HT1080 (cell line): ENCODE data around the gene SORCS2. TPM values are rescaled to one million over a fixed set of nuclear protein-coding genes. Genes with fewer than 3 reads are reported as not detected.

Experiments
- DNase-seq: peaks from one replicate; pipeline ENCODE4 v3.0.0-alpha.2; 2015; ENCODE audit warnings: low read depth
- total RNA-seq: library from RNA; depleted of rRNA; stranded (reverse); fragments of >200 nt; shearing (Covaris generic); gene quantifications from 2 replicates; pipeline ENCODE4 v1.2.3, GENCODE V29; 2014

The SORCS2 gene
- total RNA-seq, 1 experiment from 2014 or later = 5.4 TPM

- no peak for DNase-seq
These were observed 430.0 kb downstream of the SORCS2 start for GRCh38 chr4:7622371-7622770.

GRCh38 chr4:7623468-7623867 lies 431.1 kb downstream of the SORCS2 start:
- no peak for DNase-seq

GRCh38 chr4:7624396-7624980 lies 432.1 kb downstream of the SORCS2 start:
- no peak for DNase-seq

DNA sequence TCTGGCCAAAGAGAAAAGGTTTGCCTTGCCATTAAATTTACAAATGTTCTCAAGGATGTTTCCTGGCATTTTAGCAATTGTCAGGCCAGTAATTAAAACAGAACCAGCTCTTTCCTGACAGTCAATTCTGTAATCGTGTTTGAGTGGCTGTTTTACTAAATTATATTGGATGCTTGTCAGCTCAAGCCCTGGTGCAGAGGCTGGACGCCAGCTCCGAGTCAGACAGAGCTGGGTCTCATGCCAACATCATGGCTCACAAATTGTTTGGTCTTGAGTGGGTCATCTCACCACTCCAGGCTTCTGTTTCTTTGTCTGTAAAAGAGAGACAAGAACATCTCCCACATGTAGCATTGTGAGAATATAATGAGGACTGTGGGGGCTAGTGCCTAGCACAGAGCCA lies 432.7 kb downstream of the SORCS2 start:
- DNase-seq = no peak

DNA sequence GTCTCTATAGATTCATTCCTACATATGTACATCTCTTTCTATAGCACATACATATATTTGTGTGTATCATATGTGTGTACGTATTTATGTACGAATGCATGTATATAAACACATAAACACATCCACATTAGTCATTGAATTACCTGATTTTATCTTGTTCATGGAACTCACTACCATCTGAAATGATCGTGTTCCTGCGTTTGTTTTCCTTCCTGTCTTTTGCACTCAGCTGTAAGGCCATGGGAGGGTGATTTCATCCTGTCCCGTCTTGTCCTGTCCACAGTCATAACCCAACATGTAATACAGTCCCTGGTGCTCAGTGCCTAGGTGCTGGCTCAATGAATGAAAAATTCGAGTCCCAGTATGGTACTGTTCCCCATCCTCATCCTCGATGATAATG lies 434.2 kb downstream of the SORCS2 start:
- no peak for DNase-seq

DNA sequence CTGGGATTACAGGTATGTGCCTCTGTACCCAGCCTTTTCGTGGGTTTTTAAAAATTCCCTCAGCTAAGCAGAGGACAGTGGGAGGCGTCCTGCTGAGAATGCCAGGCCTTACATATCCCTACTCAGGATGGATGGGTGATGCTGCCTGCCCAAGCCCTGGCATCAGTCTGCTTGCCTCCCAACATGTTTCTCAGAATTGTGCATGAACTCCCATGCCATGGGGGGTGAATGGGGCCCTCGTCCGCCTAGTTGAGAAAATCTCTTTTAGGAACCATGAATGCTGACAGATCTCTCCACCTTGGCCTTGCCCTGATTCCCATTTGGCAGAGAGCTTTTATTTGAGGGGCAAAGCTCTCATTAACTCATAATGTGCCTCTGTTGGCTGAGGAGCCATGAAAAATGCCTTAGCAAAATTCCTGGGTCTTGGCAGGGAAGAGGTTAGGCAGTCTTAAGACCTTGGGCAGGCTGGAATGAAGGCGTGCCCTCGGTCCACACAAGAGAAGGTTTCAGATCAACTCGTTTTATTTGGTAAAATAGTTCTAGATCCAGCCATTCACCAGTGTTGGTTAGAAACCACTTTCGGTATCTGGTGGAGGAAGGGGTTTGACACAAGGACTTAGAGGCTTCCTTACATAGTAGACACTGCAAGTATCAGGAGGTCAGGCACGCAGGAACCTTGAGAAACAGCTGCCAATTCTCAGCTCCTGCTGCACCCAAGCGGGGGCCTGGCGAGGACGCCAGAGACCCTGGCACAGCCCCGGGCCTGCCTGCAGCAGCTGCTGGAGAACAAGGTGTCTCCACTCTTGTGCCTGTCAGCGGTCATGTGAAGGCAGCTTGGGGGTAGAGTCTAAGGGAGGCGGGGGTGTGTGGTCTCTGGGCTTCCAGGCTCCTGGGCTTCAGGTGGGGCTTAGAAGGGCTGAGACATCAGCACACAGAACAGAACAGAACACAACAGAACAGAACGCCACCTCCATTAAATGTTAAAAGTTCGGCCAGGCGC lies 435.2 kb downstream of the SORCS2 start:
- DNase-seq = no peak

DNA sequence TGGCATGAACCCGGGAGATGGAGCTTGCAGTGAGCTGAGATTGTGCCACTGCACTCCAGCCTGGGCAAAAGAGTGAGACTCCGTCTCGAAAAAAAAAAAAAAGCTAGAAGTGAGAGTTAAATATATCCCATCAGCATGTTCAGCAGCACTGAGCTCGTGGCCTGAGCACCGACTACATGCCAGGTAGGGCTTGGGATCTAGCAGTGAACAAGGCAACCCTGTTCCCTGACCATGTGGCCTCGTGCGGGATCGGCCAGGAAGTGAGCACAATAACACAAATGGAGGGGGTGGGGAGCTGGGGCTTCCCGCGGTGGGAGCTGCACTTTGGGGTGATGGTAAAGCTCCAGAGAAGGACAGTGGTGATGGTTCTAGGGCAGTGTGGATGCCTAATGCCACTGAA lies 436.1 kb downstream of the SORCS2 start:
- no peak for DNase-seq

GRCh38 chr4:7629501-7630254 lies 437.3 kb downstream of the SORCS2 start:
- no peak for DNase-seq

DNA sequence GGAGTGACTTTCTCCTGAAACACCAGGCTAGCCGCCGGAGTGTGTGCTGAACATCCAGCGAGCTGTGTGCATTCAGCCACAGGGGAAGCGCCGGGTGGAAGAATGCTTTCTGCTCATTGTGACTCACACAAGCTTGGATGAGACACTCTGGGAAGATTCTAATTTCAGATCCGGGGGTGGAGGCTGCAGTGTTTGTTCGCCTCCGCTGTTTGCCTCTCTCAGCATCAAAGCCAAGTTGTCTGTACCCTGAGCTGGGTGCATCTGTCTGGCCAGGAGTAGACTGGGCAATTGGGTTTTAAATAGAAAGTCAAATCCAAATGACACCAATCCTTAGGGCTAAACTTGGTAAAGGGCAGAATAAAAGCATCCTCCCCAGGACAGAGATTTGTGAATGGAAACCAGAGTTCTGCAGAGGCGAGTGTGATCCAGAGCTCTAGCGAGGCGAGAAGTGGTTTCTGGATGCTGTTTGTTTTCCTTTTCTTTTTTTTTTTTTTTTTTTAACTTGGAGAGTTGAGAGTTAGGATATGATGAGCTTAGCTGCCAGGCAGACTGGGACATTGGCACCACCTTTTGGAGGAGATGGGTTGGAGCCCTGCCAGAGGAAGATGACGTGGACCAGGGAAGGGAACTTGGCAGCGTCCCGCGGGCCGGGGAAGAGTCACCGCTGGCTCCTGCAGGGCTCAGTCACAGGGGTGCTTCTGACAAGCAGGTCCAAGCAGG lies 438.4 kb downstream of the SORCS2 start:
- DNase-seq = peak; percentile 89

DNA sequence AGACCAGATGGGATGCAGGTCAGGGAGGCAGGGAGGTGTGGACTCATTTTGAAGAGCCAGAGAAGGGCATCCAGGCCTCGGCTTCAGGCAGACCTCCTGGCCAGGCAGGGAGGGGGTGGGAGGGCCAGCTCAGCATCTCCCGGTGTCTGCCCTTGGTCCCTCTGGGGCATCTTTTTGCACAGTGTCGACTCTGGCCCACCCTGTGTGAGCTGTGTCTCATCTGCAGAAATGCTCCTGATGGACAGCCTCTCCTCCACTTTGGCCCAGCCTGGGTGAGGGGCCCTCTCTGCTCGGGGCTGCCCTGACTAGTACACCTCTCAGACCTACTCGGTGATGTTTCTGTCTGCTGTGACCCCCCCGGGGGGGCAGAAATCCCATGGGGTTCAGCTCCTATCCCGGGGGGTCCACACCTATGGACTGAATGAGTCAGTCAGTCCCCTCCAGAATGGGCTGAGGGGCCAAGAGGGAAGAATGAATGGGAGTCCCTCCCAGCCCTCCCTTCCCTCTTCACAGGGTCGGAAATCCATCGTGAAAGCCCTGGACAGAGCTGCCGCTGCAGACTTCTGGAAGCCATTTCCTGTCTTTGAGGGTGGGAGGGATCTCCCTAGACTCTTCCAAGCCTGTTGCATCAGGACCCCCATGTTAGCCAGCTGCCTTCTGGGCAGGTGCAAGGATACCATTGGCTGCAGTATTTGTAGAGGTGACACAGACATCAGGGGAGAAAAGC lies 439.1 kb downstream of the SORCS2 start:
- no peak for DNase-seq

DNA sequence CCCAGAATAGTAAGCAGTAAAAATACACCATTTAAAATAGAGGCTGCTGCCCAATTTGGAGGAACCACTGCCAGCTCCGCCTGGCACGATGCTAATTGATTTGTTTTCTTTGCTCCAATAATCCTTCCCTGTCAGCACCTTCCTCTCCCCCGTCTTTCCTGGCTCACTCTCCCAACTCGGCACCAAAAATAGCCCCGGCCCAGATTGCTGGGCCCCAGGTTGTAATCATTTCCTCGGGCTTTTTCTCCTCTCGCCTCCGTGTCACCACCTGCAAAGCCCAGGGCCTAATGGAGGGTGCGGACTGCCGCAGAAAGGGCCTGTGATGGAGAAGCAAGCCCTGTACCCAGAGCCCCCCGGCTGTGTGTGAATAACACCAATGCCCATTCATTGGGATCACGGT lies 440.0 kb downstream of the SORCS2 start:
- DNase-seq = no peak

GRCh38 chr4:7632971-7633370 lies 440.6 kb downstream of the SORCS2 start:
- no peak for DNase-seq

GRCh38 chr4:7634661-7635251 lies 442.4 kb downstream of the SORCS2 start:
- no peak for DNase-seq

- DNase-seq = no peak
These were observed 443.3 kb downstream of the SORCS2 start for GRCh38 chr4:7635445-7636239.

DNA sequence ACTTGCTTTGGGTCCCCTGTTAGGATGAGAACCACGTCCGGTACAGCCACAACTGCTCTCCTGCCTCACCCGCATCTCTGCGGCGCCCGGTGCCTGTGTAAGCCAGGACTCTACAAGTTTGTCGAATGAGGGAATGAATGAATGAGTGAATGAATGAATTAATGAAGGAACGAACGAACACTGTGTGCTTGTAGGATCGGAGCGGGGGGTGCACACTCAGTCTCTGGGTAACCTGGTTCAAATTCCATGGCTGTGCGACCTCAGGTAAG lies 443.8 kb downstream of the SORCS2 start:
- DNase-seq = no peak

DNA sequence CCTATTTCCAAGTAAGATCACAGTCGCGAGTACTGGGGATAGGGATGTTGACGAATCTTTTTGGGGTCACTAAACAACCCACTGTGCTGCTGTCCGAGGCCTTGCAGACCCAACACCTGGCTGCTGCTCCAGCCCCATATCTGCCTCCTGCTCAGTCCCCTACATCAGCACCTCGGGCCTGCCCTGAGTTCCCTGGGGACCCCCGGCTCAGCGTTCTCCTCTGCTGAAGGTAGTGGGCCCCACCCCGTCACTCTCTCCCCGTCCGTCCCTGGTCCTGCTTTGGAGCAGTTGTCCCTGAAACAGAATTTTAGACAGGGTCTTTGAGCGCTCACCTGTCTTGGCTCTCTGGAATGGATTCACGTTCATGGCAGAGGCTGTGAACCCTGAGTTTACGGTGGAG lies 444.8 kb downstream of the SORCS2 start:
- no peak for DNase-seq

- DNase-seq = no peak
These were observed 445.6 kb downstream of the SORCS2 start for GRCh38 chr4:7637971-7638370.

GRCh38 chr4:7638489-7638888 lies 446.2 kb downstream of the SORCS2 start:
- DNase-seq = no peak

DNA sequence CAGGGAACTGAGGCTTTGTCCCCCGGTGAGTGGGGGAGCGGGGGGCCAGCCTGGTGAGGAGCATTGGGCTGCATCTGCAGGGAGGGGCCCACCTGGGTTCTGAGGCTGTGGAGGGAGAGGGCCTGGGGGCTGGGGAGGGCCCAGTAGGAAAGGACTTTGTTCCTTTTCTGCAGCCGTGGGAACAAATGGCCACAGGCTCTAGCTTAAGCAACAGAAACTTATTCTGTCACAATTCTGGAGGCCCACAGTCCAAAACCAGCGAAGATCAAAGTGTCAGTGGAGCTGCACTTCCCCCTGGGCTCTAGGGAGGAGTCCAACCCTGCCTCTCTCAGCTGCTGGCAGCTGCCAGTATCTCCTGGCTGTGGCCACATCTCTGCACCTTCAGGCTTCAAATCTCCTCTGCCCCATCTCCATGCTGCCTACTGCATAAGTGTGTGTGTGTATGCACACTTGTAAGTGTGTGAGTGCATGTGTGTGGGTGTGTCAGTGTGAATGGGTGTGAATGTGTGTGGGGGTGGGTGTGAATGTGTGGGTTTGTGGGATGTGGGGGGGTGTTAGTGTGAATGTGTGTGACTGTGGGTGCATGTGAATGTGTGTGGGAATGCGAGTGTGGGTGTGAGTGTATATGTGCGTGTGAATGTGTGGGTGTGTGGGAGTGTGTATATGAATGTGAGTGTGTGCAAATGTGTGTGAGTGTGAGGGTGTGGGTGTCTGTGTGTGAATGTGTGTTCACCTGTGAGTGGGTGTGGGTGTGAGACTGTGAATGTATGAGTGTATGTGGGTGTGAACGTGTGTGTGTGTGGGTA lies 446.8 kb downstream of the SORCS2 start:
- DNase-seq = no peak
